Upper lobe of left lung (tissue), 6 donors: ENCODE measurements around the gene ZNF408. TPM values are rescaled to one million over a fixed set of nuclear protein-coding genes. Genes with fewer than 3 reads are reported as not detected.
"Not testable (repeated sequence)": the region's sequence is repeated elsewhere in the genome, so short reads cannot be mapped to it uniquely, and the experiment has no call there.

Experiments used
- ATAC-seq, 2 donors: fragments of 200-7000 bp; cut with Tn5 transposase; one replicate each; pipeline ENCODE4 v1.9.1; 2022; ENCODE audit warnings: mild to moderate bottlenecking in 2 of 2, moderate library complexity in 2 of 2; ENCODE audit not compliant: low FRiP score in 2 of 2
- DNase-seq, 2 donors: peaks; one replicate each; pipeline ENCODE4 v3.0.0-alpha.2; 2019 to 2020
- H3K27ac ChIP-seq, 4 donors: fragments of 200-600 bp; sonication (generic); one replicate each; pipeline ENCODE4 v1.5.1; 2016 to 2019
- H3K27me3 ChIP-seq, 4 donors: fragments of 200-600 bp; sonication (generic); one replicate each; pipeline ENCODE4 v1.5.1; 2017 to 2019
- H3K36me3 ChIP-seq, 4 donors: fragments of 200-600 bp; sonication (generic); one replicate each; pipeline ENCODE4 v1.5.1; 2016 to 2019
- H3K4me1 ChIP-seq, 4 donors: fragments of 200-600 bp; sonication (generic); one replicate each; pipeline ENCODE4 v1.5.1; 2018 to 2019
- H3K4me3 ChIP-seq, 4 donors: fragments of 200-600 bp; sonication (generic); one replicate each; pipeline ENCODE4 v1.5.1; 2017 to 2019; ENCODE audit warnings: mild to moderate bottlenecking in 2 of 4, moderate library complexity in 1 of 4
- H3K9me3 ChIP-seq, 4 donors: fragments of 200-600 bp; sonication (generic); one replicate each; pipeline ENCODE4 v1.5.1; 2018 to 2019
- CTCF ChIP-seq, 6 experiments: fragments of 450-650 bp in 4 of 6; fragments of 200-600 bp in 2 of 6; sonication (generic) in 2 of 6; IDR thresholded peaks; one replicate each; pipeline ENCODE4 v1.5.1; 2016 to 2019; ENCODE audit warnings: antibody characterized with exemption in 6 of 6
- EP300 ChIP-seq, 4 donors: sonication (generic); formaldehyde crosslinking; IDR thresholded peaks; one replicate each; pipeline ENCODE4 v1.5.1; 2017; ENCODE audit warnings: antibody characterized with exemption in 4 of 4, control low read depth in 2 of 4
- POLR2A ChIP-seq, 4 donors: fragments of 450-650 bp; IDR thresholded peaks; one replicate each; pipeline ENCODE4 v1.5.1; 2016 to 2017; ENCODE audit warnings: antibody characterized with exemption in 4 of 4, mild to moderate bottlenecking in 2 of 4
- POLR2AphosphoS5 ChIP-seq, 2 donors: sonication (generic); formaldehyde crosslinking; IDR thresholded peaks; one replicate each; pipeline ENCODE4 v1.5.1; 2017; ENCODE audit warnings: antibody characterized with exemption in 2 of 2
- WGBS, 2 donors: methylation state at CpG; one replicate each; pipeline ENCODE4 v1.1.5; 2017 to 2018; 5-methylcytosine and 5-hydroxymethylcytosine counted together
- total RNA-seq, 6 donors: library from RNA; depleted of rRNA in 4 of 6; stranded (reverse); fragments of >200 nt in 4 of 6; gene quantifications; one replicate each; pipeline versions ENCODE4 v1.1.0 to v1.2.1, GENCODE V29; 2016 to 2021
- donor health status: DM: no; HTN: no; CAD: no; lungs with moderate emphysema.
- donor health status: DM: no; HTN: yes; CAD: no; lungs with severe emphysema.

Gene ZNF408
- total RNA-seq, 6 donors from 2014 or later: 5.3 to 17.2 (median 10.5) TPM

GRCh38 chr11:46666516-46666915 is 34.3 kb upstream of the ZNF408 start:
- Histone ChIP-seq H3K27ac (peak overlapping the region in 1 of 4 donors; percentile 12), H3K4me3 (no peak overlapping the region), H3K36me3 (peaks cover 41 to 100% (median 83%) of the 10 kb centered on the region in 4 donors), H3K9me3 (no peaks in the 10 kb centered on the region), H3K4me1 (peaks cover 0 to 10% (median 0%) of the 10 kb centered on the region in 4 donors), H3K27me3 (no peaks in the 10 kb centered on the region)
- WGBS, 2 donors: 63 to 65% methylated on average over 5 of the region's 5 CpGs
- DNase-seq (no peak), ATAC-seq (peak in 1 of 2 donors; percentile 76)
- no peak for TF ChIP-seq CTCF (IDR thresholded peaks at IDR 0.05)
- TF ChIP-seq POLR2AphosphoS5 (IDR thresholded peaks at IDR 0.05): no peak
- TF ChIP-seq POLR2A (IDR thresholded peaks at IDR 0.05): no peak
- TF ChIP-seq EP300 (IDR thresholded peaks at IDR 0.05): no peak

GRCh38 chr11:46667043-46667481 is 33.8 kb upstream of the ZNF408 start:
- no peaks in the 10 kb centered on the region for H3K27me3 ChIP-seq
- no peak for TF ChIP-seq CTCF (IDR thresholded peaks at IDR 0.05)
- no peak for DNase-seq
- no peak for ATAC-seq
- H3K27ac ChIP-seq: peak overlapping the region in 1 of 4 donors; percentile 12
- 71 to 86% methylated on average over 2 of the region's 2 CpGs for WGBS, 2 donors
- H3K4me1 ChIP-seq: peaks cover 0 to 15% (median 0%) of the 10 kb centered on the region in 4 donors
- H3K4me3 ChIP-seq: no peak overlapping the region
- H3K9me3 ChIP-seq: no peaks in the 10 kb centered on the region
- peaks cover 41 to 100% (median 83%) of the 10 kb centered on the region in 4 donors for H3K36me3 ChIP-seq

- Histone ChIP-seq H3K27me3 (no peaks in the 10 kb centered on the region), H3K4me1 (peaks cover 0 to 16% (median under 1%) of the 10 kb centered on the region in 4 donors), H3K9me3 (no peaks in the 10 kb centered on the region), H3K27ac (no peak overlapping the region), H3K36me3 (peaks cover 38 to 100% (median 85%) of the 10 kb centered on the region in 4 donors), H3K4me3 (no peak overlapping the region)
- 93 to 94% methylated on average over 12 of the region's 12 CpGs for WGBS, 2 donors
- ATAC-seq (no peak), DNase-seq (no peak)
- no peak for TF ChIP-seq CTCF (IDR thresholded peaks at IDR 0.05)
These were observed 32.2 kb upstream of the ZNF408 start for GRCh38 chr11:46668480-46669085.

GRCh38 chr11:46669711-46670139 is 31.1 kb upstream of the ZNF408 start:
- Histone ChIP-seq H3K4me3 (no peak overlapping the region), H3K36me3 (peaks cover 38 to 96% (median 80%) of the 10 kb centered on the region in 4 donors), H3K4me1 (peaks cover 8 to 25% (median 10%) of the 10 kb centered on the region in 4 donors), H3K27ac (no peak overlapping the region), H3K27me3 (no peaks in the 10 kb centered on the region), H3K9me3 (no peaks in the 10 kb centered on the region)
- WGBS, 2 donors: 57 to 81% methylated on average over 3 of the region's 3 CpGs
- TF ChIP-seq CTCF (IDR thresholded peaks at IDR 0.05) (peak in 1 of 6 experiments; percentile 14), EP300 (IDR thresholded peaks at IDR 0.05) (no peak)
- DNase-seq (no peak), ATAC-seq (no peak)

GRCh38 chr11:46670521-46670920 is 30.3 kb upstream of the ZNF408 start:
- H3K4me3 ChIP-seq, ATAC-seq, H3K9me3 ChIP-seq, H3K27me3 ChIP-seq, DNase-seq: not testable (repeated sequence)
- Histone ChIP-seq H3K4me1 (peaks cover 16 to 33% (median 18%) of the 10 kb centered on the region in 4 donors), H3K27ac (peak overlapping the region in 2 of 4 donors; percentile 19 to 55), H3K36me3 (peaks cover 36 to 88% (median 72%) of the 10 kb centered on the region in 4 donors)
- WGBS, 2 donors: 66 to 88% methylated on average over 3 of the region's 3 CpGs
